SK-N-SH (cell line): Measurements from ENCODE around the gene PRKACB. TPM values are rescaled to one million over a fixed set of nuclear protein-coding genes. Genes with fewer than 3 reads are reported as not detected.
"Not testable (repeated sequence)": the region's sequence is repeated elsewhere in the genome, so short reads cannot be mapped to it uniquely, and the experiment has no call there.

ENCODE experiments used
- CTCF ChIA-PET: fragments of 300-600, 350-600 bp; formaldehyde crosslinking; extraction: SDS; loops from one replicate; lab custom pipeline; 2021; lab: Yijun Ruan, JAX
- POLR2A ChIA-PET: fragments of 350-600 bp; sonication (Branson Sonifier 250); formaldehyde crosslinking; extraction: SDS; loops from one replicate; lab custom pipeline; 2020; ENCODE audit warnings: antibody characterized with exemption, inconsistent platforms; lab: Yijun Ruan, JAX
- DNase-seq: peaks from one replicate; pipeline ENCODE4 v3.0.0; 2012
- H2AFZ ChIP-seq: fragments of 200-600 bp; sonication (generic); 2 replicates; pipeline ENCODE4 v1.8.1; 2016; ENCODE audit warnings: antibody characterized with exemption, mild to moderate bottlenecking, low read depth
- H3F3A ChIP-seq: fragments of 200-600 bp; sonication (generic); replicated peaks from 2 replicates; pipeline ENCODE3; 2016; ENCODE audit warnings: antibody characterized with exemption, mild to moderate bottlenecking; ENCODE audit not compliant: insufficient read depth
- H3K27ac ChIP-seq, 2 experiments: fragments of 200-500 bp in 1 of 2; fragments of 200-600 bp in 1 of 2; sonication (Bioruptor generic) in 1 of 2; sonication (generic), shearing (Covaris generic) in 1 of 2; 2 replicates each; pipeline versions ENCODE4 v1.5.1 to v1.6.1; 2014 to 2016; ENCODE audit warnings: low read depth in 2 of 2, inconsistent platforms in 1 of 2, low read length in 1 of 2, mild to moderate bottlenecking in 1 of 2, mixed read lengths in 1 of 2
- H3K27me3 ChIP-seq: fragments of 200-600 bp; sonication (generic), shearing (Covaris generic); 2 replicates; pipeline ENCODE4 v1.6.1; 2016; ENCODE audit warnings: mixed run types; ENCODE audit not compliant: insufficient read depth
- H3K36me3 ChIP-seq, 2 experiments: fragments of 200-500 bp in 1 of 2; fragments of 200-600 bp in 1 of 2; sonication (Bioruptor generic) in 1 of 2; sonication (generic) in 1 of 2; replicated peaks in 1 of 2; 2 replicates each; pipeline versions ENCODE3 to v1.5.1; 2014 to 2016; ENCODE audit warnings: low read length in 1 of 2, mild to moderate bottlenecking in 1 of 2; ENCODE audit not compliant: insufficient read depth in 2 of 2, control insufficient read depth in 1 of 2
- H3K4me1 ChIP-seq, 2 experiments: fragments of 200-500 bp in 1 of 2; fragments of 200-600 bp in 1 of 2; sonication (Bioruptor generic) in 1 of 2; sonication (generic), shearing (Covaris generic) in 1 of 2; 2 replicates each; pipeline versions ENCODE4 v1.5.1 to v1.6.1; 2014 to 2016; ENCODE audit warnings: low read depth in 1 of 2, low read length in 1 of 2, mixed run types in 1 of 2; ENCODE audit not compliant: insufficient read depth in 2 of 2, control insufficient read depth in 1 of 2
- H3K4me2 ChIP-seq: fragments of 200-600 bp; sonication (generic), shearing (Covaris generic); 2 replicates; pipeline ENCODE4 v1.6.1; 2017; ENCODE audit warnings: mixed run types
- H3K4me3 ChIP-seq, 2 experiments: fragments of 200-500 bp in 1 of 2; fragments of 200-600 bp in 1 of 2; sonication (Bioruptor generic) in 1 of 2; sonication (generic), shearing (Covaris generic) in 1 of 2; 2 replicates each; pipeline versions ENCODE4 v1.5.1 to v1.8.1; 2014 to 2016; ENCODE audit warnings: low read depth in 2 of 2, inconsistent platforms in 1 of 2, low read length in 1 of 2, mild to moderate bottlenecking in 1 of 2, mixed read lengths in 1 of 2, moderate library complexity in 1 of 2
- H3K79me2 ChIP-seq: fragments of 200-600 bp; sonication (generic); 2 replicates; pipeline ENCODE4 v1.8.1; 2017; ENCODE audit warnings: mild to moderate bottlenecking; ENCODE audit not compliant: insufficient read depth
- H3K9ac ChIP-seq: fragments of 200-600 bp; sonication (generic); 2 replicates; pipeline ENCODE4 v1.6.1; 2017; ENCODE audit warnings: mixed run types
- H3K9me2 ChIP-seq: fragments of 200-600 bp; sonication (generic); 2 replicates; pipeline ENCODE4 v1.6.1; 2017; ENCODE audit warnings: mixed run types
- H3K9me3 ChIP-seq: fragments of 200-600 bp; sonication (generic); 2 replicates; pipeline ENCODE4 v1.6.1; 2017; ENCODE audit warnings: mixed run types, mild to moderate bottlenecking, moderate library complexity
- H4K20me1 ChIP-seq: fragments of 200-600 bp; sonication (generic); 2 replicates; pipeline ENCODE4 v1.6.1; 2017; ENCODE audit warnings: mild to moderate bottlenecking, mixed run types; ENCODE audit not compliant: insufficient read depth
- CHD2 ChIP-seq: fragments of 150-350 bp; IDR thresholded peaks from 2 replicates; pipeline ENCODE4 v1.6.1; 2018; ENCODE audit warnings: low read length; ENCODE audit not compliant: partially characterized antibody
- CTCF ChIP-seq: fragments of 200-600 bp; sonication (generic); IDR thresholded peaks from 2 replicates; pipeline ENCODE4 v1.6.1; 2017; ENCODE audit warnings: antibody characterized with exemption, mild to moderate bottlenecking, moderate library complexity
- EP300 ChIP-seq, 2 experiments: IDR thresholded peaks; 2 replicates each; pipeline versions ENCODE4 v1.4.0 to v1.6.1; 2012; ENCODE audit warnings: borderline replicate concordance in 1 of 2, low read depth in 1 of 2, low read length in 1 of 2
- EZH2phosphoT487 ChIP-seq: fragments of 200-600 bp; sonication (generic); IDR thresholded peaks from 2 replicates; pipeline ENCODE4 v1.6.1; 2017; ENCODE audit warnings: low read depth, mixed run types, mild to moderate bottlenecking, antibody characterized with exemption, moderate library complexity, borderline replicate concordance
- FOSL2 ChIP-seq: IDR thresholded peaks from 2 replicates; pipeline ENCODE4 v1.4.0; 2012; ENCODE audit warnings: low read depth, mild to moderate bottlenecking, moderate library complexity, borderline replicate concordance
- FOXJ3 ChIP-seq: sonication (generic); formaldehyde crosslinking; IDR thresholded peaks from 2 replicates; pipeline ENCODE4 v1.5.1; 2020; ENCODE audit warnings: mild to moderate bottlenecking, missing genetic modification reagents
- FOXM1 ChIP-seq: IDR thresholded peaks from 2 replicates; pipeline ENCODE4 v1.4.0; 2012; ENCODE audit warnings: low read depth, mild to moderate bottlenecking
- GABPA ChIP-seq: IDR thresholded peaks from 2 replicates; pipeline ENCODE4 v1.4.0; 2012; ENCODE audit warnings: low read depth, mild to moderate bottlenecking
- JUND ChIP-seq: IDR thresholded peaks from 2 replicates; pipeline ENCODE4 v1.4.0; 2012
- MEF2A ChIP-seq: IDR thresholded peaks from 2 replicates; pipeline ENCODE4 v1.4.0; 2012; ENCODE audit warnings: low read depth, borderline replicate concordance
- MXI1 ChIP-seq: IDR thresholded peaks from 2 replicates; pipeline ENCODE4 v1.6.1; 2012; ENCODE audit warnings: mild to moderate bottlenecking, low read depth, low read length, improper control_type of control experiment
- RAD21 ChIP-seq: IDR thresholded peaks from 2 replicates; pipeline ENCODE4 v1.6.1; 2012; ENCODE audit warnings: mild to moderate bottlenecking, low read length
- RFX5 ChIP-seq: IDR thresholded peaks from 2 replicates; pipeline ENCODE4 v1.6.1; 2012; ENCODE audit warnings: mild to moderate bottlenecking, improper control_type of control experiment, low read length
- RXRA ChIP-seq: IDR thresholded peaks from 2 replicates; pipeline ENCODE4 v1.4.0; 2012; ENCODE audit warnings: low read depth, mild to moderate bottlenecking, borderline replicate concordance
- SMC3 ChIP-seq: IDR thresholded peaks from 2 replicates; pipeline ENCODE4 v1.6.1; 2012; ENCODE audit warnings: low read depth, low read length, improper control_type of control experiment
- TAF1 ChIP-seq: IDR thresholded peaks from 2 replicates; pipeline ENCODE4 v1.6.1; 2012; ENCODE audit warnings: low read depth, mild to moderate bottlenecking, low read length, moderate library complexity, borderline replicate concordance
- USF1 ChIP-seq: IDR thresholded peaks from 2 replicates; pipeline ENCODE4 v1.4.0; 2012; ENCODE audit warnings: low read depth, borderline replicate concordance
- YY1 ChIP-seq: IDR thresholded peaks from 2 replicates; pipeline ENCODE4 v1.4.0; 2012; ENCODE audit warnings: low read depth, mild to moderate bottlenecking
- WGBS: methylation state at CpG from one replicate; pipeline ENCODE4 v1.1.6; 2017; ENCODE audit warnings: low lambda C conversion rate; 5-methylcytosine and 5-hydroxymethylcytosine counted together
- polyA plus RNA-seq, 3 experiments: library from polyadenylated mRNA; depleted of rRNA; stranded (reverse); fragments of >200 nt; gene quantifications; 2 replicates each; pipeline ENCODE4 v1.2.3, GENCODE V29; 2012
- TF ChIP-seq, protein P1 (sequence below): IDR thresholded peaks from 2 replicates; pipeline ENCODE4; 2012
- TF ChIP-seq, protein P2 (sequence below): IDR thresholded peaks from 2 replicates; pipeline ENCODE4 v1.6.1; 2012; ENCODE audit warnings: mild to moderate bottlenecking, low read depth, low read length, moderate library complexity

PRKACB gene
- polyA plus RNA-seq, 1 of the 3 experiments (the other 2 are of a cell fraction), result 7.5 TPM

- TF ChIP-seq CTCF, result no peak
Measured at GRCh38 chr1:84225646-84226045, 81.6 kb downstream of the PRKACB start (continued).

DNA sequence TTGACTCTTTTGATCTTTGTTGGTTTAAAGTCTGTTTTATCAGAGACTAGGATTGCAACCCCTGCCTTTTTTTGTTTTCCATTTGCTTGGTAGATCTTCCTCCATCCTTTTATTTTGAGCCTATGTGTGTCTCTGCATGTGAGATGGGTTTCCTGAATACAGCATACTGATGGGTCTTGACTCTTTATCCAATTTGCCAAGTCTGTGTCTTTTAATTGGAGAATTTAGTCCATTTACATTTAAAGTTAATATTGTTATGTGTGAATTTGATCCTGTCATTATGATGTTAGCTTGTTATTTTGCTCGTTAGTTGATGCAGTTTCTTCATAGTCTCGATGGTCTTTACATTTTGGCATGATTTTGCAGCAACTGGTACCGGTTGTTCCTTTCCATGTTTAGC, 88.6 kb downstream of the PRKACB start:
- H3K27me3 ChIP-seq, H3K27ac ChIP-seq, H3K9ac ChIP-seq, H3K79me2 ChIP-seq, H3K4me2 ChIP-seq, H3K9me3 ChIP-seq, H3K9me2 ChIP-seq, CTCF ChIA-PET, H3F3A ChIP-seq, H3K4me3 ChIP-seq, H3K4me1 ChIP-seq, H2AFZ ChIP-seq, DNase-seq, POLR2A ChIA-PET, H4K20me1 ChIP-seq: not testable (repeated sequence)
- peaks cover 10 to 23% of the 10 kb centered on the region in 2 experiments for H3K36me3 ChIP-seq
- 86% methylated on average over 3 of the region's 3 CpGs for WGBS

- no peak overlapping the region for H3K4me3 ChIP-seq
- H4K20me1 ChIP-seq, result no peaks in the 10 kb centered on the region
- POLR2A ChIA-PET, result no interaction called here
- TF ChIP-seq MXI1 (no peak), CHD2 (no peak), TAF1 (no peak), USF1 (no peak), RAD21 (no peak), EZH2phosphoT487 (no peak), MEF2A (no peak), GABPA (no peak), EP300 (IDR thresholded peaks at IDR 0.05; ENCODE audit: borderline replicate concordance in 1 of 2, low read depth in 1 of 2, low read length in 1 of 2) (no peak), JUND (no peak), FOXM1 (no peak), RXRA (no peak), FOXJ3 (CRISPR knock-in tag) (no peak), FOSL2 (no peak), YY1 (no peak), RFX5 (no peak), SMC3 (no peak)
- TF ChIP-seq, protein P1, sequence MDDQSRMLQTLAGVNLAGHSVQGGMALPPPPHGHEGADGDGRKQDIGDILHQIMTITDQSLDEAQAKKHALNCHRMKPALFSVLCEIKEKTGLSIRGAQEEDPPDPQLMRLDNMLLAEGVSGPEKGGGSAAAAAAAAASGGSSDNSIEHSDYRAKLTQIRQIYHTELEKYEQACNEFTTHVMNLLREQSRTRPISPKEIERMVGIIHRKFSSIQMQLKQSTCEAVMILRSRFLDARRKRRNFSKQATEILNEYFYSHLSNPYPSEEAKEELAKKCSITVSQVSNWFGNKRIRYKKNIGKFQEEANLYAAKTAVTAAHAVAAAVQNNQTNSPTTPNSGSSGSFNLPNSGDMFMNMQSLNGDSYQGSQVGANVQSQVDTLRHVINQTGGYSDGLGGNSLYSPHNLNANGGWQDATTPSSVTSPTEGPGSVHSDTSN, result no peak
- TF ChIP-seq, protein P2, sequence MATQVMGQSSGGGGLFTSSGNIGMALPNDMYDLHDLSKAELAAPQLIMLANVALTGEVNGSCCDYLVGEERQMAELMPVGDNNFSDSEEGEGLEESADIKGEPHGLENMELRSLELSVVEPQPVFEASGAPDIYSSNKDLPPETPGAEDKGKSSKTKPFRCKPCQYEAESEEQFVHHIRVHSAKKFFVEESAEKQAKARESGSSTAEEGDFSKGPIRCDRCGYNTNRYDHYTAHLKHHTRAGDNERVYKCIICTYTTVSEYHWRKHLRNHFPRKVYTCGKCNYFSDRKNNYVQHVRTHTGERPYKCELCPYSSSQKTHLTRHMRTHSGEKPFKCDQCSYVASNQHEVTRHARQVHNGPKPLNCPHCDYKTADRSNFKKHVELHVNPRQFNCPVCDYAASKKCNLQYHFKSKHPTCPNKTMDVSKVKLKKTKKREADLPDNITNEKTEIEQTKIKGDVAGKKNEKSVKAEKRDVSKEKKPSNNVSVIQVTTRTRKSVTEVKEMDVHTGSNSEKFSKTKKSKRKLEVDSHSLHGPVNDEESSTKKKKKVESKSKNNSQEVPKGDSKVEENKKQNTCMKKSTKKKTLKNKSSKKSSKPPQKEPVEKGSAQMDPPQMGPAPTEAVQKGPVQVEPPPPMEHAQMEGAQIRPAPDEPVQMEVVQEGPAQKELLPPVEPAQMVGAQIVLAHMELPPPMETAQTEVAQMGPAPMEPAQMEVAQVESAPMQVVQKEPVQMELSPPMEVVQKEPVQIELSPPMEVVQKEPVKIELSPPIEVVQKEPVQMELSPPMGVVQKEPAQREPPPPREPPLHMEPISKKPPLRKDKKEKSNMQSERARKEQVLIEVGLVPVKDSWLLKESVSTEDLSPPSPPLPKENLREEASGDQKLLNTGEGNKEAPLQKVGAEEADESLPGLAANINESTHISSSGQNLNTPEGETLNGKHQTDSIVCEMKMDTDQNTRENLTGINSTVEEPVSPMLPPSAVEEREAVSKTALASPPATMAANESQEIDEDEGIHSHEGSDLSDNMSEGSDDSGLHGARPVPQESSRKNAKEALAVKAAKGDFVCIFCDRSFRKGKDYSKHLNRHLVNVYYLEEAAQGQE, result no peak
- TF ChIP-seq, all 33 proteins: peak for 0
- no peaks in the 10 kb centered on the region for H3K4me1 ChIP-seq
- CTCF ChIA-PET, result no interaction called here
- H3K79me2 ChIP-seq, result no peaks in the 10 kb centered on the region
- no peak overlapping the region for H3K9ac ChIP-seq
- no peaks in the 10 kb centered on the region; the same call in 1 of the 2 replicates for H3K9me3 ChIP-seq
- H3K36me3 ChIP-seq, result peaks cover 18 to 35% of the 10 kb centered on the region in 2 experiments
- H3K27ac ChIP-seq, result no peak overlapping the region
- H2AFZ ChIP-seq, result no peak overlapping the region
- no peaks in the 10 kb centered on the region for H3K27me3 ChIP-seq
- 86% methylated on average over 2 of the region's 2 CpGs for WGBS
- H3K9me2 ChIP-seq, result no peaks in the 10 kb centered on the region
- no peak for DNase-seq
- no peak overlapping the region for H3K4me2 ChIP-seq
- H3F3A ChIP-seq, result no peaks in the 10 kb centered on the region
Measured at GRCh38 chr1:84236256-84236655, 92.2 kb downstream of the PRKACB start.
